T-helper 1 cell treated with Interleukin-12 subunit alpha and Interleukin-12 subunit beta and Interleukin-4 antibody, amounts not matched to agents 30 ng/mL and 1 ng/mL, for 36 hours (primary cell): ENCODE results near the gene GIT1. TPM values are rescaled to one million over a fixed set of nuclear protein-coding genes. Genes with fewer than 3 reads are reported as not detected.
"Not testable (repeated sequence)": the region's sequence is repeated elsewhere in the genome, so short reads cannot be mapped to it uniquely, and the experiment has no call there.

Experiments
- intact Hi-C: fragments of 100-400 bp; cut with micrococcal nuclease; formaldehyde crosslinking; loops from one replicate; pipeline ENCODE4 v1.15.1; 2024
- total RNA-seq: library from RNA; stranded (reverse); gene quantifications from 2 replicates; pipeline ENCODE4 v1.2.3, GENCODE V29; 2022

Gene GIT1
- total RNA-seq, 1 donor from 2014 or later: 61.3 TPM

DNA sequence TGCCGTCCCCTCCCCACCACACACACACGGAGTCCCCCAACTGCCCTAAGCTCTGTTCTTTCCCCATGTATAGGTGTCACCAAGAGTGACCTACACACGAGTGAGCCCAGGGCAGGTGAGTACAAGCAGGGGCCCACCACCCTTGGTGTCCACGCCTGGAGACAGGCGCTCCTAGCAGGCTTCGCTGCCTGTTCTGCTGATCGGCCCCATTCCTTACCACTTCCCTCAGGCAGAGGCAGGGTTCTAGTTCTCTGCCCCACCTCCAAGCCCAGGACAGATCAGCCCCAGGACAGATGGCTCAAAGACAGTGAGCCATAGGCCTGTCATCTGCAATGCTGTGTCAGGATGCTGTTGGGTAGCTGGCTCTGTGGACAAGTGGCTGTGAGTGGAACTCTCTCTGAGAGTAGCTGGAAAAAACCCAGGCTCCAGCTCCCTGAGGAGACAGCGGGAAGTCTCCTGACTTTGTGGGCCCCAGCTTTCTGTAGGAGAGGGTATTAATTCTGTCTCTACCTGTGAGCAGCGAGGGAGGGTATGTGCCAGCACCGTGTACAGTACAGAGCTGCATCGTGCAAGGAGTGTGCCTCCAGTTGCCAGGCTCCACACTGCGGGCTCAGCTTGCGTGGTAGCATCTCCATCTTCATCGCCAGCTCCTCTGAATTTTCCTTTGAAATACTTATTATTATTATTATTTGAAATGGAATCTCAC, 20.1 kb downstream of the GIT1 start:
- intact Hi-C loops: loop anchor here (2.0 to 5.0 kb wide), 6 partner anchors 138 to 857 kb away; partner anchors contain the start of genes NEK8, PROCA1 and TLCD1

DNA sequence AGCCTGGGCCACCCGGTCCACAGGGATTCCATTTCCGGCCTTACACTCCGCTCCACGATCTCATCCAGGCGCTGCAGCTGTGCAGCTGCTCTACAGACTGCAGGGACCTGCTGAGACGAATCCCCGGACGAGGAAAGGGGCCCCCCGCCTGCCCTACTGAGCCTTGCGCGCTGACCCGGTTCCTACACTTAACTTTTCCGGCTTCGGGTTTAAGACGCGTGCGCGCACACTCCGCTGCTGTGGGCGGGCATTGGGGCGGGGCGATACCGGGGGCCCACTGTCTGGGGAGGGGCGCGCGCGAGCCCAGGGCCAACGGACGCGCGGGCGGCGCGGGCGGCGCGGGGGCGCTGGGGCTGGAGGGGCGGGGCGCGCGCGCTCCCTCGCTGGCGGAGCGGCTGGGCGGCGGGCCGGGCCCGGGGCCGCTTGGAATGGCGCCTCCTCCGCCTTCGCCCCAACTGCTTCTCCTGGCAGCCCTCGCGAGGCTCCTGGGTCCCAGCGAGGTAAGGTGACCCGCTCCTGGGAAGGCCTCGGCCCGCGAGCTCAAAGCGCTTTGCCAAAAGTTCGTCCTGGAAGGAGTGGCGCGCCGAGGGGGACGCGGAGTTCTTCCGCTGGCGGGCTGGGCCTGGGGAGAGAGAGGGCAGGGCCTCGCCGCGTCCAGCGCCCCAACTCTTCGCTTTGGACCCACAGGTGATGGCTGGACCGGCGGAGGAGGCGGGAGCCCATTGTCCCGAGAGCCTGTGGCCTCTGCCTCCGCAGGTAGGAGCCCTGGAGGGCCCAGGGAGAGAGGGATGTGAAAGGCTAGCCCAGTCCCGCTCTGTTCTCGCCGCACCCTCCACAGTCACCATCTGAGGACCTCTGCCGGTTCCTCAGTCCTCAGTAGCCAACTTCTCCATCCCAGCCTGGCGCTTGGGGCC, 20.9 kb downstream of the GIT1 start, which contains the start of gene TP53I13:
Gene TP53I13 (plus strand): TSS at position 371 of the 914 bp plus-strand sequence. CDS start 58 bp downstream, at position 429.
- intact Hi-C loops: loop anchor here (1.0 to 5.0 kb wide), 12 partner anchors 21 to 856 kb away; partner anchors contain the start of genes GIT1, NEK8, NUFIP2 and PROCA1

GRCh38 chr17:29567554-29568330, 21.7 kb downstream of the GIT1 start:
- intact Hi-C loops: loop anchor here (1.0 to 5.0 kb wide), 13 partner anchors 22 to 855 kb away; partner anchors contain the start of genes GIT1, NEK8, NUFIP2 and PROCA1

DNA sequence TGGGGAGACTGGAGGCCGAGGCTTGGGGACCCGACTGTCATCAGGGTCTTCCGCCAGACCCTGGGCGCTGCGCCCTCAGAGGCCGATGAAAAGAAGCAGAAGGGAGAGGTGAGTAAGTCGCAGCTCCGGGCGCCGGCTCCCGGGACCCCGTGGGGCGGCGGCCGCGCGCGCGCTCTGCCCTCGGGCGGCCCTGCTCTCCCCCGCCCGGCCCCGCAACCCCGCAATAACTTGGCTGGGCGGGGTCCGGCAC, 22.2 kb downstream of the GIT1 start:
- intact Hi-C loops: loop anchor here (2.0 to 5.0 kb wide), 5 partner anchors 22 to 855 kb away; partner anchors contain the start of genes NEK8, PROCA1 and TLCD1

- intact Hi-C loops: loop anchor here (2.0 to 5.0 kb wide), 5 partner anchors 22 to 854 kb away; partner anchors contain the start of genes NEK8, PROCA1 and TLCD1
Observed at GRCh38 chr17:29566473-29567303, 22.8 kb downstream of the GIT1 start, which contains the start of gene ABHD15. TSS of gene ABHD15 (minus strand) at chr17:29567037. CDS start at chr17:29566966, 71 bp downstream.

- intact Hi-C loops: loop anchor here (2.0 to 5.0 kb wide), 5 partner anchors 21 to 854 kb away; partner anchors contain the start of genes NEK8, PROCA1 and TLCD1
Observed at GRCh38 chr17:29565643-29566472, 23.6 kb downstream of the GIT1 start.

GRCh38 chr17:29563816-29564215, 25.6 kb downstream of the GIT1 start:
- intact Hi-C loops: no loop called here

GRCh38 chr17:29562615-29563014, 26.8 kb downstream of the GIT1 start:
- intact Hi-C loops: no loop called here

GRCh38 chr17:29561554-29562517, 27.6 kb downstream of the GIT1 start:
- intact Hi-C loops: no loop called here

- intact Hi-C loops: no loop called here
Observed at GRCh38 chr17:29560316-29560715, 29.1 kb downstream of the GIT1 start.

GRCh38 chr17:29559640-29560039, 29.8 kb downstream of the GIT1 start:
- intact Hi-C loops: no loop called here

- intact Hi-C loops: not testable (repeated sequence)
Observed at GRCh38 chr17:29558139-29558538, 31.3 kb downstream of the GIT1 start.

DNA sequence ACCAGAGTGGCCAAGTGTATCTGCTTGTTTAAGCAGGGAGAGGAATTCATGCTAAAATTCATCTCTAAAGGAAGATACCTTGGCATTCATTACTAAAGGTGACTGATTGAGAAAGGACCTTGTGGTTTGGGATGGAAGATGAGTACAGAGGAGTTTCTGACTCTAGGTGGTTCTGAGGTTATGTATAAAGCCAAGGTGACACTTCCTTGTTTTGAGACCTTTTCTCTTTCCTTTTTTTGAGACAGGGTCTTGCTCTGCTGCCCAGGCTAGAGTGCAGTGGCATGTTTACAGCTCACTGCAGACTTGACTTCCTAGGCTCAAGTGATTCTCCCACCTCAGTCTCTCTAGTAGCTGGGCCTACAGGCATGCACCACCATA, 31.7 kb downstream of the GIT1 start:
- intact Hi-C loops: no loop called here

- intact Hi-C loops: no loop called here
Observed at GRCh38 chr17:29557085-29557738, 32.2 kb downstream of the GIT1 start.

DNA sequence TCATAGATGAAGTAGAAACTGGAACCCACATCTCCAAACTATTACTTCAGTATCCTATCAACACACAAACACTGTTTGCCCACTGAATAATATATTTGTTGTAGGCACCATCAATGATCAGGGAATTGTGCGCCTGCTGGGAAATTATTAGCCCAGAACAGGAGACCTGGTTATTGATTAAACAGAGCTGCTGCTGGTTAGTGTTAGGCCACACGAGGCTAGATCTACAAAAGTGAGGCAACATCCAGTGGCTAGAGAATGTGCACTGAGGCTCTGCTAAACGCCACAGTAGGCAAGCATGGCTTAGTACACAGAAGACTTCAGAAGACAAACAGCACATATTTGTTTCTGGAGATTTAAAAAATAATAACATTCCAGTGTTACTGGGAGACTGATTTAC, 33.6 kb downstream of the GIT1 start:
- intact Hi-C loops: no loop called here

DNA sequence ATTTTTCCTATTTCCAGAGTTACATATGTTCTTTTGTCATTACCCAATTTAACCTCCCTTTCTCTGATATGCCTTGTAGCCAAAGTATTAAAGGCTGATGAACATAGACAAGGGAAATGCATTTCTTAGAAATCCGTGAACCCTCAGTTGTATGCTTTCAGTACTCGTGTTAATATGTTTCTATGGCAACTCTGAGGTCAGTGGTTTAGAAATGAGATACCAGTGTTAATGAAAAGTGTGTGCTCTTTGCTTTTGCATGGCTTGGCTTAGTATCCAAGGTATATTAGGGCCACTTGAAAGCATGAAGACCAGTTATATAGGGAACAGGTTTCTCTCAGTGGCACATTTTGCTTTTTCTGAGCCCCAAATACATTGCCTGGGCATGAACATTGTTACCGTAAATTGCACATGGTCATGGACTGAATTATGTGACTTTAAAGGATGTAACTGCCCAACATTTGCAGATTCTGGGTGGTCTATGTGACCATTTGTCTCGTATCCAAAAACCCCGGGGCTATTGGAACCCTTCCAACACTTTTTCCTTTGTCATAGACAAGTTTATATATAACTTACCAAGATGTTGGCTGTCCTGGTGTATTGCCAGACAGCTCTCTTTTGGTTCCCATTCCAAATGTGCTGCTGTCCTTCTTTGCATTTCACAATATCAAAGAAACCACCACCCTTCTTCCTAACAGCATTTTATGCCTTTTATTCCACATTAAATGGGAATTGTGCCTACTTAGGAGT, 40.1 kb downstream of the GIT1 start:
- intact Hi-C loops: no loop called here

GRCh38 chr17:29546830-29547229, 42.6 kb downstream of the GIT1 start:
- intact Hi-C loops: no loop called here
